Tibial artery (tissue), 4 donors: ENCODE measurements around the gene CFAP58.

ENCODE experiments used
- DNase-seq, 2 donors: peaks; one replicate each; pipeline ENCODE4 v3.0.0-alpha.2; 2019
- H3K27ac ChIP-seq, 2 donors: fragments of 200-600 bp; sonication (generic) in 1 of 2; 1 replicate in 1 of 2; 2 replicates in 1 of 2; pipeline ENCODE4 v1.5.1; 2018 to 2019; ENCODE audit warnings: mild to moderate bottlenecking in 1 of 2
- H3K27me3 ChIP-seq, 2 donors: fragments of 200-600 bp; sonication (generic) in 1 of 2; one replicate each; pipeline versions ENCODE4 v1.5.1 to v1.6.0; 2016 to 2019
- H3K36me3 ChIP-seq, 3 donors: fragments of 200-600 bp; sonication (generic) in 2 of 3; one replicate each; pipeline ENCODE4 v1.5.1; 2016 to 2019; ENCODE audit warnings: mild to moderate bottlenecking in 2 of 3
- H3K4me1 ChIP-seq, 4 donors: fragments of 200-600 bp; sonication (generic) in 2 of 4; 1 replicate in 3 of 4; 2 replicates in 1 of 4; pipeline ENCODE4 v1.5.1; 2016 to 2019
- H3K4me3 ChIP-seq, 2 donors: fragments of 200-600 bp; sonication (generic) in 1 of 2; 1 replicate in 1 of 2; 2 replicates in 1 of 2; pipeline ENCODE4 v1.5.1; 2018 to 2019; ENCODE audit warnings: mild to moderate bottlenecking in 2 of 2
- H3K9me3 ChIP-seq, 3 donors: fragments of 200-600 bp; sonication (generic) in 1 of 3; one replicate each; pipeline ENCODE4 v1.5.1; 2016 to 2019
- CTCF ChIP-seq, 2 experiments: fragments of 200-600 bp in 1 of 2; fragments of 450-650 bp in 1 of 2; IDR thresholded peaks; one replicate each; pipeline ENCODE4 v1.5.1; 2017 to 2019; ENCODE audit warnings: antibody characterized with exemption in 2 of 2, mild to moderate bottlenecking in 1 of 2, moderate library complexity in 1 of 2
- intact Hi-C: fragments of 100-400 bp; cut with DNase I; formaldehyde crosslinking; loops from one replicate; pipeline ENCODE4 v1.15.0; 2023; ENCODE audit warnings: low total_unique reads

The CFAP58 gene

DNA sequence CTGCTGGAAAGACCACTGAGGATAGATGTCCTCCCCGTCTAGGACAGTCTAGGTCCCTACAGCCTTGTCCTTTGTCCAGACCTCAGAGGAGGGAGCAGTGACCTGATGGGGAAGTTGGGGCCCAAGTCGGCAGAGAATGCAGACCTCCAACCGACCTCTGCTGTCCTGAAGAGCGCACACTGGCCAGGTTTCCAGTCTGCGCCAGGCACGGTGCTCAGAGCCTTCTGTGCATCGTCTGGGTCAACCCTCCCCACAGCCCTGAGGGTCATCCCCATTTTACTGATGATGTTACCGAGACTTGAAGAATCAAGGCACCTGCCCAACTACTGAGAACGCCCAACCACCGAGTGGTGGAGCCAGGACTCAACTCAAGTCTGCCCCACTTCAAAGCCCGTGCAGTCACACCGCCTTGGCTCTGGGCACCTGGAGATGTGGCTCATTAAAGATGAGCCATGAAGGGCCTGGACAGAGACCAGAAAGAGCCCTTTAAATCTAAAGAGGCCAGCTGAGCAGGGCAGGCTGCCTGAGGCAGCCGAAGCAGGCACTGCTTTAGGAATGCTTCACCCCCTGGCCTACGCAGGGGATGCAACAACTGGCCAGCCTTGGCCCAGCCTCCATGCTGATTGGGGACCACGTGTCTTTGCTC, 19.8 kb upstream of the CFAP58 start:
- no peaks in the 10 kb centered on the region for H3K36me3 ChIP-seq
- H3K27ac ChIP-seq, result peak overlapping the region; percentile 80 to 89
- intact Hi-C loops, result no loop called here
- no peaks in the 10 kb centered on the region for H3K27me3 ChIP-seq
- H3K9me3 ChIP-seq, result no peaks in the 10 kb centered on the region
- DNase-seq, result peak in 1 of 2 donors; percentile 51
- H3K4me1 ChIP-seq, result peaks cover 9 to 79% (median 69%) of the 10 kb centered on the region in 4 donors
- TF ChIP-seq CTCF (IDR thresholded peaks at IDR 0.05), result no peak
- no peak overlapping the region for H3K4me3 ChIP-seq

- Histone ChIP-seq H3K27ac (peak overlapping the region; percentile 80 to 89), H3K4me1 (peaks cover 8 to 73% (median 66%) of the 10 kb centered on the region in 4 donors), H3K9me3 (no peaks in the 10 kb centered on the region), H3K36me3 (no peaks in the 10 kb centered on the region), H3K27me3 (no peaks in the 10 kb centered on the region), H3K4me3 (no peak overlapping the region)
- DNase-seq, result no peak
- no peak for TF ChIP-seq CTCF (IDR thresholded peaks at IDR 0.05)
- intact Hi-C loops, result no loop called here
Observed at GRCh38 chr10:104334561-104334960, 19.1 kb upstream of the CFAP58 start.

- peak overlapping the region; percentile 63 to 86 for H3K4me3 ChIP-seq
Observed at GRCh38 chr10:104334965-104335650, 18.5 kb upstream of the CFAP58 start.

GRCh38 chr10:104336821-104337467, 16.7 kb upstream of the CFAP58 start:
- H3K4me1 ChIP-seq, result peaks cover 0 to 60% (median 52%) of the 10 kb centered on the region in 4 donors
- intact Hi-C loops, result no loop called here
- no peaks in the 10 kb centered on the region for H3K9me3 ChIP-seq
- TF ChIP-seq CTCF (IDR thresholded peaks at IDR 0.05), result no peak
- H3K27ac ChIP-seq, result peak overlapping the region; percentile 92 to 98
- no peak for DNase-seq
- no peaks in the 10 kb centered on the region for H3K36me3 ChIP-seq
- no peaks in the 10 kb centered on the region for H3K27me3 ChIP-seq
- peak overlapping the region; percentile 63 to 86 for H3K4me3 ChIP-seq

More at GRCh38 chr10:104334965-104335650, 18.5 kb upstream of the CFAP58 start:
- H3K9me3 ChIP-seq, result no peaks in the 10 kb centered on the region
- no peaks in the 10 kb centered on the region for H3K27me3 ChIP-seq
- peaks cover 8 to 73% (median 65%) of the 10 kb centered on the region in 4 donors for H3K4me1 ChIP-seq
- intact Hi-C loops, result no loop called here
- no peak for TF ChIP-seq CTCF (IDR thresholded peaks at IDR 0.05)
- no peak for DNase-seq
- H3K36me3 ChIP-seq, result no peaks in the 10 kb centered on the region
- peak overlapping the region; percentile 80 to 98 for H3K27ac ChIP-seq

DNA sequence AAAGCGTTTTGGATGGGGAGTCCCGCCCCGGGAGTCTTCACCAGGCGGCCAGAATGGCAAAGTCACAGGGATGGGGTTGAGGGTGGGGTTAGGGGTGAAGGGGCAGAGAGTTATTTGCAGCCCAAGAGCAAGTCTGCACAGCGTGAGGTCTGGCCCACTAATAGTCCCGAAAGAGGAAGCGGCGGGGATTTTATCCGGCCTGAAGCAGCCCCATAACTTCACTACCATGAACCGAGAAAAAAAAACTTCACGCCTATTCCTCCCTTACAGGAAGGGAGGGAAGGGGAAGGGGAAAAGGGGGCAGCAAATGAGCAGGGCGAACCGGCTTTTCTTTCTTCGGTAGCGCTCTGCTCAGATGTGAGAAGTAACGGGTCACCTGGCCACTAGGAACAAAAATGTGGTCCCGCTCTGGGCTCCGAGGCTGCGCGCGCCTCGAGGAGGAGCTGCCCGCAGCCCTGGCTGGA, 16.1 kb upstream of the CFAP58 start:
- intact Hi-C loops, result no loop called here
- DNase-seq, result no peak
- peak overlapping the region; percentile 63 to 86 for H3K4me3 ChIP-seq
- H3K4me1 ChIP-seq, result peaks cover 0 to 54% (median 47%) of the 10 kb centered on the region in 4 donors
- H3K27ac ChIP-seq, result peak overlapping the region; percentile 92 to 98
- no peak for TF ChIP-seq CTCF (IDR thresholded peaks at IDR 0.05)
- H3K36me3 ChIP-seq, result no peaks in the 10 kb centered on the region
- no peaks in the 10 kb centered on the region for H3K27me3 ChIP-seq
- no peaks in the 10 kb centered on the region for H3K9me3 ChIP-seq
